H1 (cell line): ENCODE results near the gene FRMD4B.

Source experiments
- CBX5 ChIP-seq: fragments of 300-800, 300-1000 bp; sonication (generic); IDR thresholded peaks from 2 replicates; pipeline ENCODE4 v1.7.1; 2016; ENCODE audit warnings: antibody characterized with exemption, low read length, low read depth
- CHD1 ChIP-seq: IDR thresholded peaks from 2 replicates; pipeline ENCODE4 v1.6.1; 2012; ENCODE audit warnings: low read depth, low read length, improper control_type of control experiment
- CTCF ChIP-seq, 3 experiments: IDR thresholded peaks; 1 replicate in 2 of 3; 2 replicates in 1 of 3; pipeline versions ENCODE4 v1.5.1 to v1.6.1; 2011; ENCODE audit warnings: low read length in 3 of 3, mild to moderate bottlenecking in 3 of 3, inconsistent platforms in 2 of 3, low read depth in 1 of 3, moderate library complexity in 1 of 3; ENCODE audit not compliant: insufficient read depth in 1 of 3; ENCODE audit errors: control extremely low read depth in 1 of 3
- GTF2F1 ChIP-seq: IDR thresholded peaks from 2 replicates; pipeline ENCODE4 v1.6.1; 2012; ENCODE audit warnings: low read depth, low read length, improper control_type of control experiment, borderline replicate concordance
- PHF8 ChIP-seq: fragments of 200-600 bp; sonication (generic); conservative IDR thresholded peaks from 2 replicates; pipeline ENCODE4 v1.7.1; 2012; ENCODE audit warnings: low read depth, mild to moderate bottlenecking, inconsistent platforms, low read length, moderate library complexity
- POLR2AphosphoS5 ChIP-seq: IDR thresholded peaks from 2 replicates; pipeline ENCODE4 v1.6.1; 2011; ENCODE audit warnings: low read depth, low read length
- SUZ12 ChIP-seq: fragments of 200-600 bp; sonication (generic); IDR thresholded peaks from 2 replicates; pipeline ENCODE4 v1.6.1; 2012; ENCODE audit warnings: mild to moderate bottlenecking, inconsistent platforms, low read length, moderate library complexity, mixed read lengths
- TF ChIP-seq, protein P1 (sequence below): IDR thresholded peaks from 2 replicates; pipeline ENCODE4 v1.6.1; 2012; ENCODE audit warnings: inconsistent platforms

DNA sequence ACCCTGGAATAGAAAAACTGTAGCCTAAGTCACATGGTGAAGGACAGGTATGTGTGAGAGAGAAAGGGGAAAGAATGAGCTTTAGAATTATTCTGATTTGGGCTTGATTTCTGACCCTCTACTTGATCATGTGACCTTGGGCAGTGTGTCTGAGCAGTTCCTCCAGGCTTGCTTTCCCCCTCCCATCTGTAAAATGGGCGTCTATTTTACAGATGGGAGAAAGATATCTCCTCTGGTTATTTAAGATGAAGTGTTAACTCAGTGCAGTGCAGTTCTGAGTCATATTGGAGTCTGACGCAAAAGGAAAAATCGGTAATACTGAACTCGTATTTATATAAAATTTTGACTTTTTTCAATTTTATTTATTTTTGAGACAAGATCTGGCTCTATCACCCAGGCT lies 225.4 kb downstream of the FRMD4B start:
- no peak for TF ChIP-seq CTCF (IDR thresholded peaks at IDR 0.05; ENCODE audit: control extremely low read depth in 1 of 3, insufficient read depth in 1 of 3, low read depth in 1 of 3, low read length in 3 of 3)
- TF ChIP-seq, protein P1, sequence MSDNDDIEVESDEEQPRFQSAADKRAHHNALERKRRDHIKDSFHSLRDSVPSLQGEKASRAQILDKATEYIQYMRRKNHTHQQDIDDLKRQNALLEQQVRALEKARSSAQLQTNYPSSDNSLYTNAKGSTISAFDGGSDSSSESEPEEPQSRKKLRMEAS, result no peak
- TF ChIP-seq SUZ12, result no peak
- TF ChIP-seq PHF8, result no peak
- no peak for TF ChIP-seq POLR2AphosphoS5
- no peak for TF ChIP-seq CBX5
- no peak for TF ChIP-seq GTF2F1
- no peak for TF ChIP-seq CHD1
